ENCODE data around the gene MRPL30.

GRCh38 chr2:99169534-99169933, 11.4 kb upstream of the MRPL30 start:
- TF ChIP-seq CTCF (IDR thresholded peaks at IDR 0.05) (no peak), POLR2A (IDR thresholded peaks at IDR 0.05) (no peak)

Data from adrenal gland (tissue), 5 donors.